Measurements from ENCODE around the gene IL4.

IL4 gene

GRCh38 chr5:132673488-132673887 is 301 bp upstream of the IL4 start:
- no peak for DNase-seq

GRCh38 chr5:132674671-132675506 is 1.1 kb downstream of the IL4 start:
- no peak for DNase-seq

GRCh38 chr5:132675936-132676689 is 2.3 kb downstream of the IL4 start:
- no peak for DNase-seq

DNA sequence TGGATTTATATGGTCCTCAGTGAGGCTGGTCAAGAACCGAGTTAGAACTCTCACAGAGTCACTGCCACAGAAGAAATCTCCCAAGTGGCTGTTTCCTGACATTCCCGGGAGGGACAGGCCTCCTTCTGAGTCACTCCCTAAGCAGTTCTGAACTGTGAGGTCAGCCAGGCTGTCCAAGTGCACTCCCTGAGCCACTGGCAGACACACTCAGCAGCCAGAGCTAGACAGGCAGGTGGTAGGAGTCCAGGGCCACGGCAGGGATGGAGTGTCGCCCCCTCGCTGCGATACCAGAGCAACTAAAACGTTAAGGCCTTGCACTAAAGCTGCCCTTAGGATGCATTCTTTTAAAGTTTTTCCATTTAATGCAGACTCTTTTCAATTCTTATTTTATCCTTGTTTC is 3.4 kb downstream of the IL4 start:
- DNase-seq: no peak

- DNase-seq: no peak
Measured at GRCh38 chr5:132677682-132678400, 4.1 kb downstream of the IL4 start.

DNA sequence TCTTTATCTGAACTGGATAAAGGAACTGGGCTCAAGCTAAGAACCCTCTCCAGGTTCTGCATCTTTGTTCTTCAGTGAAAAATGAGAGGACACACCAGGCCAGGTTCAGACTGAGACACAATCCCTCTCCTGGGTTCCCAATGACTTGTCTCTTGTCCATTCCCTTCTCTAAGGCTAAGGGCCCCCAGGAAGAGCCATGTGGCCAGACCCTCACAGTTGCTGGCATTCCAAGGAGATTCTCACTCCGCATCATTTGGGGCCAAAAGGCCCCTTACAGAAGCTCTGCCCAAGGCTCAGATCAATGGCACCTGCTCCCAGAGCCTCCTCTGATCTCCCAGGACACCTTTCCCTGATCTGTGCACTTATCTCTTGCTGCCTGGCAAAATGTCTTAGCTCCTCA is 4.9 kb downstream of the IL4 start:
- DNase-seq: no peak

GRCh38 chr5:132679166-132679565 is 5.4 kb downstream of the IL4 start:
- no peak for DNase-seq

GRCh38 chr5:132679717-132680380 is 6.1 kb downstream of the IL4 start:
- no peak for DNase-seq

- no peak for DNase-seq
Measured at GRCh38 chr5:132680780-132681475, 7.1 kb downstream of the IL4 start.

DNA sequence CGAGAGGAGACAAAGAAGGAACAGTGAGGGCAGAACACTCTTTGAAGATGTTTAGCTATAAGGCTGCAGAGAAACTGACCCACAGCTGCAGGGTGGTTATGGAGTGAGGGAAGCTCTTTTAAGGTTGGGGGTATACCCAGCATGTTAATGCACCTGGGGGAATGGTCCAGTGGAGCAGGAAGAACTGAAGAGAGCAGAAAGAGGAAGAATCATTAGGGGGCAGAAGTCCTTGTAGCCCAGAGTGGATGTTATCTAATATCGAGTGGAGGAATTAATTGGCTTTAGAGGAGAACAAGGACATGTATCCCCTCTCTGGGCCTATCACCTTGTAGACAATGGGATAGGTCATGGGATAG is 7.7 kb downstream of the IL4 start:
- no peak for DNase-seq

GRCh38 chr5:132681983-132682382 is 8.2 kb downstream of the IL4 start:
- no peak for DNase-seq

- DNase-seq: no peak
Measured at GRCh38 chr5:132684491-132684890, 10.7 kb downstream of the IL4 start.

DNA sequence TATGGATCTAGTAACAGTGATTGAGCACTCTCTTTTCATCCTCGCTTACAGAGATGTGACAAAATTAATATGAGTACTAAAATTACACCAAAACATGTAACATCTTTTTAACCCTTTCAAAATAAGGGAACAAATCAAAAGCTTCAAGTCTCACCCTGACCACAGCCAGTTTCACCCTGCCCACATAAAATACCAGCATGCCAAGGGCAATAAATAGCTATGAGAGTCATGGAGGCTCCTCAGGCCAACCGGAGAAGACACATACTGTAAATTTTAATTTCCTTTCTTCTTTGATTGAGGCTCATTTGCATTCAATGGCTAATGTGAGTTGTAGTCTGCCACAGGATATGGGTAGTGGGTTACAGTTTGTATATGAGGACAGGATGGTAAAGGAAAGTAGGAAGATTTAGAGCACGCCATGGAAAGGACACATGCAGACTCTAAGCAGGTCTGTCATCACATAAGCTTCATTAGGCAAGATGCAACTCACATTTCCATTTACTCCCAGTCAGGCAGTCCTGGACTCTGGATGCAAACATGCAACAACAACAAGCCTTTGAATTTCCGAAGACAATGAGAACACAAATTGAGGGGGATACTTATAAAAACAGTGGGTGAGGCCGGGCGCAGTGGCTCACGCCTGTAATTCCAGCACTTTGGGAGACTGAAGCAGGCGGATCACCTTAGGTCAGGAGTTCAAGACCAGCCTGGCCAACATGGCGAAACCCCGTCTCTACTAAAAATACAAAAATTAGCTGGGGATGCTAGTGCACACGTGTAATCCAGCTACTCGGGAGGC is 11.3 kb downstream of the IL4 start:
- no peak for DNase-seq

- DNase-seq: no peak
Measured at GRCh38 chr5:132686193-132686592, 12.4 kb downstream of the IL4 start.

GRCh38 chr5:132687995-132688394 is 14.2 kb downstream of the IL4 start:
- no peak for DNase-seq

GRCh38 chr5:132688536-132689339 is 14.9 kb downstream of the IL4 start:
- no peak for DNase-seq

DNA sequence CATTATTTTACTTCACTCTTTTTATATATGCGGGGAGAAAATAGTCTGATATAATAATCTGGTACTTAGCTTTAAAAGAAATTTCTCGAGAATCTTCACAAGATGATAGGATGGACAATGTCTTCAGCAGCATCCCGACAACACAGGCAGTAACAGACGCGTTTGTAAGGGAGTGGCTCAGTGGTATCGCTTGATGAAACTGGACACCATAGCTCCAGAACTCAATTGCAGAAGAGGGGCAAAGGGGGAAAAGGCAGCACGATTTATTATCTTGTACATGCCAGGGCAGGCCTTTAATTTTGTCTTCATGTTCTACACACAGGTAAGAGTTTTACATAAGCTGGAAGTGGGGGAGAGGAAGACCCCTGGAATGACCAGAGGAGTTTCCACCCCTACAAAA is 15.7 kb downstream of the IL4 start:
- DNase-seq: no peak

DNA sequence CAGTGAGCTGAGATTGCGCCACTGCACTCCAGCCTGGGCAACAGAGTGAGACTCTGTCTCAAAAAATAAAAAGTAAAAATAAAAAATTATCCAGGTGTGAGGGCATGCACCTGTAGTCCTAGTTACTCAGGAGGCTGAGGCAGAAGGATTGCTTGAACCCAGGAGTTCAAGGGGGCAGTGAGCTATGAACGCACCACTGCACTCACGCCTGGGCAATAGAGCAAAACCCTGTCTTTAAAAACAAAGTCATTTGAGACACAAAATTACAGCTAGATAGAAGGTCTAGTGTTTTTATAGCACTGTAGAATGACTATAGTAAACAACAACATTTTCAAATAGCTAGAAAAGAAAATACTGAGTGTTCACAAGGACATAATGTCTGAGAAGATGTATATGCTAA is 16.4 kb downstream of the IL4 start:
- DNase-seq: no peak
